Epidermal melanocyte (primary cell): ENCODE data around the gene PCSK6.

ENCODE experiments used
- DNase-seq: peaks from one replicate; pipeline ENCODE4 v3.0.0; 2011; ENCODE audit warnings: low spot score; ENCODE audit not compliant: insufficient read length

The PCSK6 gene

GRCh38 chr15:101254157-101255050, 235.1 kb downstream of the PCSK6 start:
- DNase-seq = no peak
